H9 (cell line): ENCODE data around the gene KRT9. TPM values are rescaled to one million over a fixed set of nuclear protein-coding genes. Genes with fewer than 3 reads are reported as not detected.
A peak's percentile ranks its signal among the peaks of the same experiment; 100 is the strongest.
"Not testable (repeated sequence)": the region's sequence is repeated elsewhere in the genome, so short reads cannot be mapped to it uniquely, and the experiment has no call there.

Experiments used
- DNase-seq: peaks from one replicate; pipeline ENCODE4 v3.0.0-alpha.2; 2017
- H2AFZ ChIP-seq: one replicate; pipeline ENCODE4 v1.6.1; 2013; ENCODE audit warnings: mild to moderate bottlenecking, low read length, control low read depth, moderate library complexity
- H2AK5ac ChIP-seq: 2 replicates; pipeline ENCODE4 v1.6.1; 2013; ENCODE audit warnings: low read length, control low read depth, mixed read lengths; ENCODE audit not compliant: insufficient read length
- H2BK120ac ChIP-seq: one replicate; pipeline ENCODE4 v1.6.1; 2013; ENCODE audit warnings: low read depth, mild to moderate bottlenecking, low read length, control low read depth, inconsistent platforms; ENCODE audit not compliant: poor library complexity, severe bottlenecking
- H2BK12ac ChIP-seq: 2 replicates; pipeline ENCODE4 v1.6.1; 2013; ENCODE audit warnings: low read length, control low read depth, mixed read lengths, low read depth; ENCODE audit not compliant: insufficient read length
- H2BK15ac ChIP-seq: 2 replicates; pipeline ENCODE4 v1.6.1; 2013; ENCODE audit warnings: low read depth, low read length, control low read depth
- H2BK20ac ChIP-seq: one replicate; pipeline ENCODE4 v1.6.1; 2013; ENCODE audit warnings: low read depth, mild to moderate bottlenecking, low read length, control low read depth, inconsistent platforms; ENCODE audit not compliant: poor library complexity, severe bottlenecking
- H2BK5ac ChIP-seq: 2 replicates; pipeline ENCODE4 v1.6.1; 2013; ENCODE audit warnings: low read length, control low read depth, mixed read lengths; ENCODE audit not compliant: insufficient read length
- H3K14ac ChIP-seq: 2 replicates; pipeline ENCODE4 v1.6.1; 2013; ENCODE audit warnings: low read length, control low read depth; ENCODE audit not compliant: insufficient read depth
- H3K18ac ChIP-seq: 2 replicates; pipeline ENCODE4 v1.6.1; 2013; ENCODE audit warnings: low read depth, mild to moderate bottlenecking, mixed read lengths, low read length, control low read depth; ENCODE audit not compliant: insufficient read length
- H3K23ac ChIP-seq: 2 replicates; pipeline ENCODE4 v1.6.1; 2013; ENCODE audit warnings: low read length, control low read depth, mixed read lengths, low read depth; ENCODE audit not compliant: insufficient read length
- H3K23me2 ChIP-seq: 2 replicates; pipeline ENCODE4 v1.6.1; 2013; ENCODE audit warnings: low read depth, mild to moderate bottlenecking, mixed read lengths, low read length, control low read depth; ENCODE audit not compliant: insufficient read length, poor library complexity, severe bottlenecking
- H3K27ac ChIP-seq: 2 replicates; pipeline ENCODE4 v1.5.1; 2013; ENCODE audit warnings: low read length, control low read depth, mixed read lengths, low read depth; ENCODE audit not compliant: insufficient read length
- H3K27me3 ChIP-seq: 2 replicates; pipeline ENCODE4 v1.6.1; 2013; ENCODE audit warnings: low read length, control low read depth, inconsistent platforms; ENCODE audit not compliant: insufficient read depth
- H3K4ac ChIP-seq: 2 replicates; pipeline ENCODE4 v1.6.1; 2013; ENCODE audit warnings: low read depth, mild to moderate bottlenecking, control low read depth, inconsistent platforms, low read length, moderate library complexity
- H3K4me1 ChIP-seq: 2 replicates; pipeline ENCODE4 v1.6.1; 2013; ENCODE audit warnings: low read length, control low read depth, inconsistent platforms; ENCODE audit not compliant: insufficient read depth
- H3K4me2 ChIP-seq: 2 replicates; pipeline ENCODE4 v1.6.1; 2013; ENCODE audit warnings: low read length, control low read depth, mixed read lengths; ENCODE audit not compliant: insufficient read length, insufficient read depth
- H3K56ac ChIP-seq: 2 replicates; pipeline ENCODE4 v1.6.1; 2013; ENCODE audit warnings: low read depth, mild to moderate bottlenecking, mixed read lengths, low read length, control low read depth; ENCODE audit not compliant: insufficient read length
- H3K79me1 ChIP-seq: 2 replicates; pipeline ENCODE4 v1.6.1; 2013; ENCODE audit warnings: low read depth, mild to moderate bottlenecking, moderate library complexity, low read length, control low read depth, inconsistent platforms; ENCODE audit not compliant: insufficient read depth, poor library complexity, severe bottlenecking
- H3K79me2 ChIP-seq: 2 replicates; pipeline ENCODE4 v1.6.1; 2013; ENCODE audit warnings: low read length, control low read depth, inconsistent platforms; ENCODE audit not compliant: insufficient read depth
- H3K9ac ChIP-seq: 2 replicates; pipeline ENCODE4 v1.6.1; 2013; ENCODE audit warnings: low read length, control low read depth, mixed read lengths; ENCODE audit not compliant: insufficient read length; ENCODE audit errors: extremely low read depth
- H3K9me3 ChIP-seq: one replicate; pipeline ENCODE4 v1.6.1; 2013; ENCODE audit warnings: low read depth, low read length, inconsistent platforms; ENCODE audit not compliant: control insufficient read depth
- H3T11ph ChIP-seq: one replicate; pipeline ENCODE4 v1.6.1; 2013; ENCODE audit warnings: mild to moderate bottlenecking, low read length, control low read depth, inconsistent platforms
- H4K20me1 ChIP-seq: one replicate; pipeline ENCODE4 v1.6.1; 2013; ENCODE audit not compliant: control insufficient read depth, insufficient read length, insufficient read depth
- H4K5ac ChIP-seq: 2 replicates; pipeline ENCODE4 v1.6.1; 2013; ENCODE audit warnings: low read depth, mild to moderate bottlenecking, mixed read lengths, low read length, control low read depth; ENCODE audit not compliant: insufficient read length
- H4K8ac ChIP-seq: replicated peaks from 2 replicates; pipeline ENCODE4 v1.6.1; 2013; ENCODE audit warnings: low read length, control low read depth, mixed read lengths, low read depth; ENCODE audit not compliant: insufficient read length
- H4K91ac ChIP-seq: 2 replicates; pipeline ENCODE4 v1.6.1; 2013; ENCODE audit warnings: low read depth, mild to moderate bottlenecking, moderate library complexity, mixed read lengths, low read length, control low read depth; ENCODE audit not compliant: insufficient read length
- H3K27ac Mint-ChIP-seq, 3 experiments: 2 replicates in 2 of 3; 3 replicates in 1 of 3; pipeline ENCODE4 v1.8.0; 2020 to 2021; ENCODE audit warnings: mixed read lengths in 3 of 3, mild to moderate bottlenecking in 1 of 3, moderate library complexity in 1 of 3
- H3K27me3 Mint-ChIP-seq: 2 replicates; pipeline ENCODE4 v1.8.0; 2021; ENCODE audit warnings: low read depth, mild to moderate bottlenecking, moderate library complexity, mixed read lengths
- H3K36me3 Mint-ChIP-seq, 3 experiments: 2 replicates in 2 of 3; 3 replicates in 1 of 3; pipeline ENCODE4 v1.8.0; 2020 to 2021; ENCODE audit warnings: low read depth in 3 of 3, mixed read lengths in 3 of 3; ENCODE audit not compliant: insufficient read depth in 1 of 3
- H3K4me1 Mint-ChIP-seq, 2 experiments: 2 replicates each; pipeline ENCODE4 v1.8.0; 2020; ENCODE audit warnings: mixed read lengths in 2 of 2
- H3K4me3 Mint-ChIP-seq, 2 experiments: 2 replicates in 1 of 2; 3 replicates in 1 of 2; pipeline ENCODE4 v1.8.0; 2020 to 2021; ENCODE audit warnings: mild to moderate bottlenecking in 2 of 2, mixed read lengths in 2 of 2, moderate library complexity in 1 of 2
- H3K9me3 Mint-ChIP-seq, 2 experiments: 2 replicates in 1 of 2; 3 replicates in 1 of 2; pipeline ENCODE4 v1.8.0; 2020; ENCODE audit warnings: mild to moderate bottlenecking in 2 of 2, mixed read lengths in 2 of 2, moderate library complexity in 1 of 2
- WGBS: extraction: QIAGEN DNeasy Blood & Tissue Kit; methylation state at CpG from one replicate; pipeline ENCODE4 v1.1.7; 2013; ENCODE audit warnings: missing lambda C conversion rate, low lambda C conversion rate, mixed read lengths; ENCODE audit not compliant: insufficient read length; ENCODE audit errors: extremely low coverage; 5-methylcytosine and 5-hydroxymethylcytosine counted together
- total RNA-seq: library from RNA; stranded (reverse); gene quantifications from 2 replicates; pipeline ENCODE4 v1.2.1, GENCODE V29; 2021
- TF ChIP-seq, protein P1 (sequence below): fragments of 200-600 bp; sonication (generic); conservative IDR thresholded peaks from 3 replicates; pipeline ENCODE4 v1.8.0; 2021; ENCODE audit warnings: antibody characterized with exemption, mild to moderate bottlenecking

KRT9 gene
- total RNA-seq, 1 experiment from 2014 or later, result not detected

DNA sequence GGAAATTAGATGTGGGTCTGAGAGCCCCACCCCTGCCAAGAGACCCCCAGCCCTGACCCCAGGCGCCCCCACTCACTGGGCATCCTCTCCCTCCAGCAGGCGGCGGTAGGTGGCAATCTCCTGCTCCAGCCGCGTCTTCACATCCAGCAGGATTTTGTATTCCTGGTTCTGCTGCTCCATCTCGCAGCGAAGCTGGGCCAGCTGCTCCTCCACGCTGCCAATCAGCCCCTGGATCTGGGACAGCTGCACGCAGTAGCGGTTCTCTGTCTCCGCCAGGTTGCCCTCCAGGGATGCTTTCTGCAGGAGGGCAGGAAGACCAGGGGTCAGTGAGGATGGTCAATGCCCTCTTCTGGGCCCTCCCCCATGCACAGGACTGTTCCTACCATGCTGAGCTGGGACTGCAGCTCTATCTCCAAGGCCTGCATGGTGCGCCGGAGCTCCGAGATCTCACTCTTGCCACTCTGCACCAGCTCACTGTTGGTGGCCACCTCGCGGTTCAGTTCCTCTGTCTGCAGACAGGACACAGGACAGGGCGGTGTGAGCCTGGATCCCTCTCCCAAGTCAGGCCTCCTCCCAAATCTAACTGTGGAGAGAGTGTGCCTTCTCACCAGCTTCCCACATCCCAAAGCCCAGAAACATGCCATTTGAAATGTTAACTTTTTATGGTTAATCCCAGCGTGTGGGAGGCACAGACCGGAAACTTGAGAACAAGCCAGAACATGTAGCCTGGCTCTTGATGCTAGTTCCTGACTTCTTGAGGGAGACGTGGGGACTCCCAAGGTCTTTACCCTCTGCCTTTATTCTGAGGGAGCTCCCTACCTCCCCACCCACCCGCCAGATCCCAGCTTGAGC is 49.0 kb upstream of the KRT9 start:
- H4K8ac ChIP-seq, result no peak overlapping the region
- Mint-ChIP-seq H3K36me3 (no peaks in the 10 kb centered on the region; a peak in 2 of 7 replicates), H3K4me3 (no peak overlapping the region), H3K9me3 (no peaks in the 10 kb centered on the region), H3K27ac (no peak overlapping the region; a peak in 1 of 7 replicates), H3K27me3 (no peaks in the 10 kb centered on the region; the same call in 1 of the 2 replicates), H3K4me1 (peaks cover 12 to 31% of the 10 kb centered on the region in 2 experiments)
- no peaks in the 10 kb centered on the region for H3K79me1 ChIP-seq
- H3K56ac ChIP-seq, result no peak overlapping the region
- no peaks in the 10 kb centered on the region; the same call in 1 of the 2 replicates for H3K4me1 ChIP-seq
- H3K23ac ChIP-seq, result no peak overlapping the region
- H2BK12ac ChIP-seq, result no peak overlapping the region
- no peak overlapping the region for H2BK5ac ChIP-seq
- no peak overlapping the region for H3K18ac ChIP-seq
- no peak overlapping the region for H2BK120ac ChIP-seq
- DNase-seq, result no peak
- H3T11ph ChIP-seq, result no peak overlapping the region
- no peak overlapping the region for H3K4ac ChIP-seq
- WGBS, result no CpG with 5 or more reads among the region's 21 CpGs
- H3K23me2 ChIP-seq, result no peaks in the 10 kb centered on the region
- H2BK20ac ChIP-seq, result no peak overlapping the region
- H3K14ac ChIP-seq, result no peak overlapping the region
- no peak overlapping the region for H2BK15ac ChIP-seq
- no peak overlapping the region for H2AK5ac ChIP-seq
- no peak overlapping the region for H4K91ac ChIP-seq
- no peaks in the 10 kb centered on the region for H3K27me3 ChIP-seq
- H4K20me1 ChIP-seq, result no peaks in the 10 kb centered on the region
- H3K9ac ChIP-seq, result no peak overlapping the region
- H3K4me2 ChIP-seq, result no peak overlapping the region
- no peaks in the 10 kb centered on the region for H3K9me3 ChIP-seq
- TF ChIP-seq, protein P1, sequence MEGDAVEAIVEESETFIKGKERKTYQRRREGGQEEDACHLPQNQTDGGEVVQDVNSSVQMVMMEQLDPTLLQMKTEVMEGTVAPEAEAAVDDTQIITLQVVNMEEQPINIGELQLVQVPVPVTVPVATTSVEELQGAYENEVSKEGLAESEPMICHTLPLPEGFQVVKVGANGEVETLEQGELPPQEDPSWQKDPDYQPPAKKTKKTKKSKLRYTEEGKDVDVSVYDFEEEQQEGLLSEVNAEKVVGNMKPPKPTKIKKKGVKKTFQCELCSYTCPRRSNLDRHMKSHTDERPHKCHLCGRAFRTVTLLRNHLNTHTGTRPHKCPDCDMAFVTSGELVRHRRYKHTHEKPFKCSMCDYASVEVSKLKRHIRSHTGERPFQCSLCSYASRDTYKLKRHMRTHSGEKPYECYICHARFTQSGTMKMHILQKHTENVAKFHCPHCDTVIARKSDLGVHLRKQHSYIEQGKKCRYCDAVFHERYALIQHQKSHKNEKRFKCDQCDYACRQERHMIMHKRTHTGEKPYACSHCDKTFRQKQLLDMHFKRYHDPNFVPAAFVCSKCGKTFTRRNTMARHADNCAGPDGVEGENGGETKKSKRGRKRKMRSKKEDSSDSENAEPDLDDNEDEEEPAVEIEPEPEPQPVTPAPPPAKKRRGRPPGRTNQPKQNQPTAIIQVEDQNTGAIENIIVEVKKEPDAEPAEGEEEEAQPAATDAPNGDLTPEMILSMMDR, result peak; percentile 35; the same call in 2 of the 3 replicates
- no peaks in the 10 kb centered on the region for H3K79me2 ChIP-seq
- H2AFZ ChIP-seq, result no peak overlapping the region
- no peak overlapping the region for H4K5ac ChIP-seq
- no peak overlapping the region for H3K27ac ChIP-seq

GRCh38 chr17:41619927-41620582 is 48.2 kb upstream of the KRT9 start:
- not testable (repeated sequence) for H2AK5ac ChIP-seq, H3K27ac ChIP-seq, H3K27me3 Mint-ChIP-seq, H3K18ac ChIP-seq, DNase-seq, H3K4me1 ChIP-seq, H3K36me3 Mint-ChIP-seq, H3K9me3 Mint-ChIP-seq, H4K5ac ChIP-seq, H2BK15ac ChIP-seq, H3K23ac ChIP-seq, H4K91ac ChIP-seq, H3K4me3 Mint-ChIP-seq, H2BK5ac ChIP-seq, H3K27me3 ChIP-seq, H3K79me2 ChIP-seq, H3K9me3 ChIP-seq, H2AFZ ChIP-seq, H3K4ac ChIP-seq, H3T11ph ChIP-seq, H3K4me2 ChIP-seq, H3K56ac ChIP-seq, H2BK20ac ChIP-seq, H4K20me1 ChIP-seq, H4K8ac ChIP-seq, H3K79me1 ChIP-seq, H2BK12ac ChIP-seq, H3K23me2 ChIP-seq, H3K9ac ChIP-seq, H2BK120ac ChIP-seq, H3K14ac ChIP-seq
- no CpG with 5 or more reads among the region's 6 CpGs for WGBS
- Mint-ChIP-seq H3K4me1 (peaks cover 12 to 34% of the 10 kb centered on the region in 2 experiments), H3K27ac (peak overlapping the region in 1 of 3 experiments; percentile 21; a peak in 1 of 7 replicates)
